Smooth muscle cell (in vitro differentiated cells): ENCODE measurements around the gene ERAL1. TPM values are rescaled to one million over a fixed set of nuclear protein-coding genes. Genes with fewer than 3 reads are reported as not detected.
A peak's percentile ranks its signal among the peaks of the same experiment; 100 is the strongest.
"Not testable (repeated sequence)": the region's sequence is repeated elsewhere in the genome, so short reads cannot be mapped to it uniquely, and the experiment has no call there.

Experiments used
- DNase-seq: peaks from one replicate; lab custom pipeline; 2025; ENCODE audit not compliant: unreplicated experiment; lab: John Stamatoyannopoulos, UW
- H2AFZ ChIP-seq: fragments of 200-600 bp; sonication (generic); 2 replicates; pipeline ENCODE4 v1.6.0; 2016; ENCODE audit warnings: antibody characterized with exemption, low read depth, mild to moderate bottlenecking
- H3F3A ChIP-seq: fragments of 200-600 bp; sonication (generic); 2 replicates; pipeline ENCODE4 v1.6.0; 2017; ENCODE audit warnings: antibody characterized with exemption, low read depth
- H3K27ac ChIP-seq: fragments of 200-600 bp; sonication (generic); 2 replicates; pipeline ENCODE4 v1.5.1; 2016; ENCODE audit warnings: low read depth, mild to moderate bottlenecking
- H3K27me3 ChIP-seq: fragments of 200-600 bp; sonication (generic); 2 replicates; pipeline ENCODE4 v1.6.1; 2016; ENCODE audit warnings: low read depth, mild to moderate bottlenecking
- H3K36me3 ChIP-seq: fragments of 200-600 bp; sonication (generic); 2 replicates; pipeline ENCODE4 v1.5.1; 2016; ENCODE audit warnings: low read depth
- H3K4me1 ChIP-seq: fragments of 200-600 bp; sonication (generic); 2 replicates; pipeline ENCODE4 v1.5.1; 2016; ENCODE audit warnings: low read depth
- H3K4me2 ChIP-seq: fragments of 200-600 bp; sonication (generic); 2 replicates; pipeline ENCODE4 v1.6.0; 2016; ENCODE audit warnings: mild to moderate bottlenecking
- H3K4me3 ChIP-seq: fragments of 200-600 bp; sonication (generic); 2 replicates; pipeline ENCODE4 v1.5.1; 2016; ENCODE audit warnings: mild to moderate bottlenecking
- H3K79me2 ChIP-seq: fragments of 200-600 bp; sonication (generic); 2 replicates; pipeline ENCODE4 v1.6.0; 2016; ENCODE audit warnings: low read depth, mild to moderate bottlenecking
- H3K9ac ChIP-seq: fragments of 200-600 bp; sonication (generic); 2 replicates; pipeline ENCODE4 v1.6.0; 2016; ENCODE audit warnings: low read depth
- H3K9me3 ChIP-seq: fragments of 200-600 bp; sonication (generic); replicated peaks from 2 replicates; pipeline ENCODE4 v1.5.1; 2016; ENCODE audit warnings: low read depth
- H4K20me1 ChIP-seq: fragments of 200-600 bp; sonication (generic); 2 replicates; pipeline ENCODE4 v1.6.0; 2016; ENCODE audit warnings: low read depth
- WGBS: methylation state at CpG from one replicate; pipeline ENCODE4 v1.1.7; 2016; ENCODE audit warnings: low lambda C conversion rate; 5-methylcytosine and 5-hydroxymethylcytosine counted together
- polyA plus RNA-seq: library from polyadenylated mRNA; unstranded; fragments of >200 nt; fragmentation: Nextera tagmentation; extraction: Ambion mirVana; gene quantifications from 2 replicates; pipeline ENCODE4 v1.2.1, GENCODE V29; 2016
- total RNA-seq: library from RNA; depleted of rRNA; stranded (reverse); fragments of >200 nt; gene quantifications from 2 replicates; pipeline ENCODE4 v1.2.3, GENCODE V29; 2014
- TF ChIP-seq, protein P1 (sequence below): fragments of 200-600 bp; sonication (generic); IDR thresholded peaks from 2 replicates; pipeline ENCODE4 v1.5.1; 2017; ENCODE audit warnings: borderline replicate concordance, mild to moderate bottlenecking, antibody characterized with exemption; ENCODE audit not compliant: insufficient read depth, poor library complexity, severe bottlenecking

ERAL1 gene
- total and polyA plus RNA-seq, 2 experiments from 2014 or later, result 30.0 to 59.3 TPM

DNA sequence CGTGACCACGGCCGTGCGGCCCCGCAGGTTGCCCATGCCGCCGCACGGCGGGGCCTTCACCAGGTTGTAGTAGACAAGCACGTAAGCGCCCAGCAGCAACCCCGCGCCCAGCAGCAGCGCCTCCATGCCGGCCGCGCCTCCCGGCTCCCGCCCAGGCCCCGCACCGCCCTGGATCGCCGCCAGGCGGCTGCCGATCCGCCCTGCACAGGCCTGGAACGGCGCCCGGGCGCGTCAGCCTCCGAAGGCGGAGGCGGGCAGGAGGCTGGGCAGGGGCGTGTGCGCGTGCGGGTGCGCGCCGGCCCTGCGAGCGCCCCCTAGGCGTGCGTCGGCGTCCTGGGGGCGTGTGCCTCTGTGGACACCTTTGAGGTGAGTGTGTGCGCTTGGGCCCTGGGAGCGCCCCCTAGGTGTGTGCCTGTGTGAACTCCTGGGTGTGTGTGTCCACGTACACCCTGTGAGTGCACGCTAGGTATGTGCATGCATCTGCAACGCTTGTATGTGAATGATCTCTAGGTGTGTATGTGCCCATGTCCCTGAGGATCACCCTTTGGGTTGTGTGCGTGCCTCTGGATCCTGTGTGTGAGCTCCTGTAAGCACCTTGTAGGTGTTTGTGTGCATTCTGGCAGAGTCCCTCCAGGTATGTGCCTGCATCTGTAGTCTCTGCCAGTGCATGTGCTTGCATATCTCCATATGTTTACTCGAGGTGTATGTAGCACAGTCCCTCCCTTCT, 48.2 kb downstream of the ERAL1 start, which contains the start of gene DHRS13:
DHRS13 (minus strand) TSS at position 261 of the 727 bp plus-strand sequence; CDS start at position 126, 135 bp downstream.
- TF ChIP-seq, protein P1, sequence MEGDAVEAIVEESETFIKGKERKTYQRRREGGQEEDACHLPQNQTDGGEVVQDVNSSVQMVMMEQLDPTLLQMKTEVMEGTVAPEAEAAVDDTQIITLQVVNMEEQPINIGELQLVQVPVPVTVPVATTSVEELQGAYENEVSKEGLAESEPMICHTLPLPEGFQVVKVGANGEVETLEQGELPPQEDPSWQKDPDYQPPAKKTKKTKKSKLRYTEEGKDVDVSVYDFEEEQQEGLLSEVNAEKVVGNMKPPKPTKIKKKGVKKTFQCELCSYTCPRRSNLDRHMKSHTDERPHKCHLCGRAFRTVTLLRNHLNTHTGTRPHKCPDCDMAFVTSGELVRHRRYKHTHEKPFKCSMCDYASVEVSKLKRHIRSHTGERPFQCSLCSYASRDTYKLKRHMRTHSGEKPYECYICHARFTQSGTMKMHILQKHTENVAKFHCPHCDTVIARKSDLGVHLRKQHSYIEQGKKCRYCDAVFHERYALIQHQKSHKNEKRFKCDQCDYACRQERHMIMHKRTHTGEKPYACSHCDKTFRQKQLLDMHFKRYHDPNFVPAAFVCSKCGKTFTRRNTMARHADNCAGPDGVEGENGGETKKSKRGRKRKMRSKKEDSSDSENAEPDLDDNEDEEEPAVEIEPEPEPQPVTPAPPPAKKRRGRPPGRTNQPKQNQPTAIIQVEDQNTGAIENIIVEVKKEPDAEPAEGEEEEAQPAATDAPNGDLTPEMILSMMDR, result peak; percentile 90
- 3% methylated on average over 54 of the region's 55 CpGs for WGBS
- peak; percentile 75 for DNase-seq
- no peaks in the 10 kb centered on the region for H3K36me3 ChIP-seq
- H3F3A ChIP-seq, result peaks cover 16% of the 10 kb centered on the region
- no peak within 1 kb of the TSS for H3K27ac ChIP-seq
- H2AFZ ChIP-seq, result peak within 1 kb of the TSS; percentile 50
- peaks cover 1% of the 10 kb centered on the region for H3K4me1 ChIP-seq
- H3K9me3 ChIP-seq, result no peaks in the 10 kb centered on the region
- peaks cover 15% of the 10 kb centered on the region for H4K20me1 ChIP-seq
- H3K9ac ChIP-seq, result peak within 1 kb of the TSS; percentile 48
- peak within 1 kb of the TSS; percentile 97 for H3K4me2 ChIP-seq
- H3K79me2 ChIP-seq, result no peaks in the 10 kb centered on the region
- H3K27me3 ChIP-seq, result no peaks in the 10 kb centered on the region
- H3K4me3 ChIP-seq, result peak within 1 kb of the TSS; percentile 81

DNA sequence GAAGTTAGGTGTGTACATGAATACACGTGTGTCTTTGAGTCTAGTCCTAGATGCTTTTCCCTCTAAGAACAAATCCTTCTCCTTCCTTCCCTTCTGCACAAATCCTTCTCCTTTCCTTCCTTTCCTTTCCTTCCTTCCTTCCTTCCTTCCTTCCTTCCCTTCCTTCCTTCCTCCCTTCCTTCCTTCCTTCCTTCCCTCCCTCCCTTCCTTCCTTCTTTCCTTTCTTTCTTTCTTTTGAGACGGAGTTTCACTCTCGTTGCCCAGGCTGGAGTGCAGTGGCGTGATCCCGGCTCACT, 48.7 kb downstream of the ERAL1 start:
- H4K20me1 ChIP-seq, result peaks cover 20% of the 10 kb centered on the region
- peaks cover 19% of the 10 kb centered on the region for H3F3A ChIP-seq
- not testable (repeated sequence) for H3K9ac ChIP-seq, H2AFZ ChIP-seq, H3K4me1 ChIP-seq, H3K36me3 ChIP-seq, H3K79me2 ChIP-seq, H3K9me3 ChIP-seq, H3K4me3 ChIP-seq, H3K27me3 ChIP-seq, H3K27ac ChIP-seq, H3K4me2 ChIP-seq, DNase-seq
- 93% methylated on average over 5 of the region's 5 CpGs for WGBS

DNA sequence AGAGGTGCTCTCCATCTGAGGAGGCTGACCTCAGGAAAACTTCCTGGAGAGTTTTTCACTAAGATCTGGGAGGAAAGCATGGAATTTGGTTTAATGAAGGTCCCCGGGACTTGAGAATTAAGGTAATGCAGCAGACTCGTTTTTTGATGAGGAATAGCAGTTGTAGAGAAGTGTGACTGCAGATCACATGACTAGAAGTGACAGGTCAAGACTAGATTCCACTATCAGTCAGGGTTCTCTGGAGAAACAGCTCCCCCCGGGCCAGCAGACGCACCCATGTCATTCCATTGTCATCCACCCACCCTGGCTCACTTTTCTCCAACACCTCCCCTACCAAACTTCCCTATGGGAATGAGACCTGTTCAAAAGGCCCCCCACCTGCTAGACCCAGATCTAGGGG, 50.0 kb downstream of the ERAL1 start:
- no peak overlapping the region for H3K4me2 ChIP-seq
- H3K9me3 ChIP-seq, result no peaks in the 10 kb centered on the region
- DNase-seq, result no peak
- no peaks in the 10 kb centered on the region for H3K27me3 ChIP-seq
- H3K27ac ChIP-seq, result no peak overlapping the region
- no peak overlapping the region for H3K4me3 ChIP-seq
- no peaks in the 10 kb centered on the region for H3K36me3 ChIP-seq
- H3F3A ChIP-seq, result peaks cover 28% of the 10 kb centered on the region
- no peak overlapping the region for H3K9ac ChIP-seq
- H4K20me1 ChIP-seq, result peaks cover 33% of the 10 kb centered on the region
- H2AFZ ChIP-seq, result no peak overlapping the region
- H3K79me2 ChIP-seq, result no peaks in the 10 kb centered on the region
- TF ChIP-seq, protein P1, result no peak
- 69% methylated on average over 4 of the region's 4 CpGs for WGBS
- H3K4me1 ChIP-seq, result peaks cover 3% of the 10 kb centered on the region

DNA sequence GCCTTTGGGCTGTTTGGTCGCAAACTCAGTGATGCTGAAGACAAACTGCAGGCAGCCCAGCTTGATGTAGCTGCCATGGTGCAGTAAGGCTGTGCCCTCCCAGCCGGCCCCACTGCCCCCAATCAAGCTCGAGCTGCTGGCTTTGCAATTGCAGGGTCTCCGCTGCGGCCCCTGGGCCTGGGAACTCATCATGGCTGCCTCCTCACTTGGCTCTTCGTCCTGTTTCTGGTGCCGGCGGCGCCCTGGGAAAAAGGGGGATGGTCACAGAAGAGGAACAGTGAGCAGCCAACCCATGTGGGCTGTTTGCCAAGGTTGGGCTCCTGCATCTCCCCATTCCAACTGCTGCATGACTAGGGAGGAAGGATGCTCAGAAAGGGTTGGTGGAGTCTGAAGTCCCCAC, 51.5 kb downstream of the ERAL1 start:
- Histone ChIP-seq H2AFZ (no peak overlapping the region), H3K4me1 (peaks cover 3% of the 10 kb centered on the region), H3K9me3 (no peaks in the 10 kb centered on the region), H4K20me1 (peaks cover 48% of the 10 kb centered on the region), H3K4me2 (no peak overlapping the region), H3K27me3 (no peaks in the 10 kb centered on the region), H3K79me2 (no peaks in the 10 kb centered on the region), H3F3A (peaks cover 40% of the 10 kb centered on the region), H3K36me3 (no peaks in the 10 kb centered on the region), H3K27ac (no peak overlapping the region), H3K4me3 (no peak overlapping the region), H3K9ac (no peak overlapping the region)
- no peak for DNase-seq
- TF ChIP-seq, protein P1, result no peak
- 93% methylated on average over 9 of the region's 9 CpGs for WGBS
